ENCODE results near the gene LIG3.

DNA sequence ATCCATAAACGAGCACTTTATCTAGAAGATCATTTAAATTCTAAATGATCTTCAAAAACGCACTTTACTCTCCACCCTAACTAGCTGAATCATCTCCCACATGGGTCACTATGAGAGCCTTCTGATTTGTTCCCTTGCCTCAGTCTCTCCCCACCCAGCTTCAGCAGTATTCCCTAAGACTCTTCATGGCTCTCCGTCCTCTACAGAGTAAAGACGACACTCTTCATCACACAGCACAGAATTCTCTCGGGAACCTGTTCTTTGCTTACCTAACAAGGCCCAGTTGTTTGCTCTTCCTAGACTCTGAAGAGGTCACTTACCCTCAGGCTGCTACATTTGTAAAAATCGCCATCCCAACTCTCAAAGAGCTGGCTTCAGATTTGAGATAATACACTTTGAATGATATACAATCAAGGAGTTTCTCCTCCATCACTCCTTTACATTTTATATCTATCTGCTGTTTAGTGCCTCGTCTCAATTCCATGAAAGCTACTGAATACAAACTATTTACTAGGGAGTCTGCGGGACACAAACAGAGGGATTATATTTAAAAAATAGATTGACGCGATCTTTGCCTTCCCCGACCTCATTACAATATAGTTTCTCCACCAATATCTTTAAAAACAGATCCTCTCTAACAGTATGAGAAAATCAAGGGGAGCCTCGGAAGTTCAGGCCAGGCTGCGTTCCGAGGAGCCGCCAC lies 511 bp upstream of the LIG3 start:
- TF ChIP-seq CREB1 (CRISPR knock-in tag; IDR thresholded peaks at IDR 0.05; ENCODE audit: low read depth) (no peak), ZNF331 (CRISPR knock-in tag; IDR thresholded peaks at IDR 0.05; ENCODE audit: low read depth) (no peak), CTCF (conservative IDR thresholded peaks at IDR 0.05; ENCODE audit: low read depth in 2 of 2) (no peak), POLR2AphosphoS5 (IDR thresholded peaks at IDR 0.05; ENCODE audit: low read depth) (no peak), EZH2phosphoT487 (IDR thresholded peaks at IDR 0.05; ENCODE audit: unreplicated experiment) (no peak), EZH2 (IDR thresholded peaks at IDR 0.05; ENCODE audit: low read depth, unreplicated experiment) (no peak), JUNB (IDR thresholded peaks at IDR 0.05; ENCODE audit: unreplicated experiment) (no peak), ZNF114 (CRISPR knock-in tag; IDR thresholded peaks at IDR 0.05) (no peak), STAT1 (IDR thresholded peaks at IDR 0.05; ENCODE audit: unreplicated experiment) (no peak), NANOG (IDR thresholded peaks at IDR 0.05; ENCODE audit: borderline replicate concordance) (no peak)
- TF ChIP-seq, protein P1, sequence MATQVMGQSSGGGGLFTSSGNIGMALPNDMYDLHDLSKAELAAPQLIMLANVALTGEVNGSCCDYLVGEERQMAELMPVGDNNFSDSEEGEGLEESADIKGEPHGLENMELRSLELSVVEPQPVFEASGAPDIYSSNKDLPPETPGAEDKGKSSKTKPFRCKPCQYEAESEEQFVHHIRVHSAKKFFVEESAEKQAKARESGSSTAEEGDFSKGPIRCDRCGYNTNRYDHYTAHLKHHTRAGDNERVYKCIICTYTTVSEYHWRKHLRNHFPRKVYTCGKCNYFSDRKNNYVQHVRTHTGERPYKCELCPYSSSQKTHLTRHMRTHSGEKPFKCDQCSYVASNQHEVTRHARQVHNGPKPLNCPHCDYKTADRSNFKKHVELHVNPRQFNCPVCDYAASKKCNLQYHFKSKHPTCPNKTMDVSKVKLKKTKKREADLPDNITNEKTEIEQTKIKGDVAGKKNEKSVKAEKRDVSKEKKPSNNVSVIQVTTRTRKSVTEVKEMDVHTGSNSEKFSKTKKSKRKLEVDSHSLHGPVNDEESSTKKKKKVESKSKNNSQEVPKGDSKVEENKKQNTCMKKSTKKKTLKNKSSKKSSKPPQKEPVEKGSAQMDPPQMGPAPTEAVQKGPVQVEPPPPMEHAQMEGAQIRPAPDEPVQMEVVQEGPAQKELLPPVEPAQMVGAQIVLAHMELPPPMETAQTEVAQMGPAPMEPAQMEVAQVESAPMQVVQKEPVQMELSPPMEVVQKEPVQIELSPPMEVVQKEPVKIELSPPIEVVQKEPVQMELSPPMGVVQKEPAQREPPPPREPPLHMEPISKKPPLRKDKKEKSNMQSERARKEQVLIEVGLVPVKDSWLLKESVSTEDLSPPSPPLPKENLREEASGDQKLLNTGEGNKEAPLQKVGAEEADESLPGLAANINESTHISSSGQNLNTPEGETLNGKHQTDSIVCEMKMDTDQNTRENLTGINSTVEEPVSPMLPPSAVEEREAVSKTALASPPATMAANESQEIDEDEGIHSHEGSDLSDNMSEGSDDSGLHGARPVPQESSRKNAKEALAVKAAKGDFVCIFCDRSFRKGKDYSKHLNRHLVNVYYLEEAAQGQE (IDR thresholded peaks at IDR 0.05; ENCODE audit: unreplicated experiment) = no peak
